Measurements from ENCODE around the gene MAB21L1.

- TF ChIP-seq CTCF (IDR thresholded peaks at IDR 0.05; ENCODE audit: low read length) (no peak), EZH2 (optimal IDR thresholded peaks at IDR 0.05; ENCODE audit: low read depth, low read length) (no peak)
Observed at GRCh38 chr13:35465371-35465770, 11.1 kb downstream of the MAB21L1 start.

All from MM.1S (cell line).